Natural killer cell treated with Interleukin-12 subunit alpha and Interleukin-12 subunit beta and Interleukin-15 and Interleukin-18, amount 100 ng/mL, for 72 hours (primary cell): ENCODE measurements around the gene GNG2. TPM values are rescaled to one million over a fixed set of nuclear protein-coding genes. Genes with fewer than 3 reads are reported as not detected.
"Not testable (repeated sequence)": the region's sequence is repeated elsewhere in the genome, so short reads cannot be mapped to it uniquely, and the experiment has no call there.

Experiments used
- ATAC-seq, 2 donors: fragments of 150-1000 bp; cut with Tn5 transposase in 1 of 2; sonication (Bioruptor Pico), chemical (Tn5 transposase) in 1 of 2; 2 replicates each; pipeline ENCODE4 v1.10.0; 2021
- DNase-seq: peaks from one replicate; pipeline ENCODE4 v3.0.0; 2022; ENCODE audit warnings: low spot score
- H3K27ac Mint-ChIP-seq, 2 donors: 1 replicate in 1 of 2; 2 replicates in 1 of 2; pipeline ENCODE4 v1.8.0; 2022; ENCODE audit warnings: mixed read lengths in 2 of 2, mild to moderate bottlenecking in 1 of 2, moderate library complexity in 1 of 2
- H3K27me3 Mint-ChIP-seq, 2 donors: 1 replicate in 1 of 2; 2 replicates in 1 of 2; pipeline ENCODE4 v1.8.0; 2022; ENCODE audit warnings: mixed read lengths in 2 of 2
- H3K36me3 Mint-ChIP-seq: one replicate; pipeline ENCODE4 v1.8.0; 2022; ENCODE audit warnings: mixed read lengths
- H3K4me1 Mint-ChIP-seq, 2 donors: 1 replicate in 1 of 2; 2 replicates in 1 of 2; pipeline ENCODE4 v1.8.0; 2022; ENCODE audit warnings: low read depth in 2 of 2, mixed read lengths in 2 of 2, mild to moderate bottlenecking in 1 of 2
- H3K4me3 Mint-ChIP-seq: one replicate; pipeline ENCODE4 v1.8.0; 2022; ENCODE audit warnings: mixed read lengths
- H3K9me3 Mint-ChIP-seq: 2 replicates; pipeline ENCODE4 v1.8.0; 2022; ENCODE audit warnings: mixed read lengths
- total RNA-seq, 2 donors: library from RNA; stranded (reverse); gene quantifications; one replicate each; pipeline ENCODE4 v1.2.3, GENCODE V29; 2022

Gene GNG2
- total RNA-seq, 2 donors from 2014 or later: 293 to 495 TPM

GRCh38 chr14:51883232-51883631 lies 22.8 kb downstream of the GNG2 start:
- no peaks in the 10 kb centered on the region for H3K9me3 Mint-ChIP-seq
- peak overlapping the region; percentile 95 to 96 for H3K27ac Mint-ChIP-seq
- peak overlapping the region; percentile 93 for H3K4me3 Mint-ChIP-seq
- H3K27me3 Mint-ChIP-seq: no peaks in the 10 kb centered on the region
- no peak for ATAC-seq
- DNase-seq: no peak
- H3K36me3 Mint-ChIP-seq: peaks cover 41% of the 10 kb centered on the region
- H3K4me1 Mint-ChIP-seq: peaks cover 62 to 80% of the 10 kb centered on the region in 2 donors

GRCh38 chr14:51884086-51884927 lies 23.9 kb downstream of the GNG2 start:
- no peak for DNase-seq
- H3K4me3 Mint-ChIP-seq: peak overlapping the region; percentile 93
- ATAC-seq: peak; percentile 83 to 85
- peaks cover 2% of the 10 kb centered on the region for H3K9me3 Mint-ChIP-seq
- peak overlapping the region; percentile 95 to 96 for H3K27ac Mint-ChIP-seq
- H3K4me1 Mint-ChIP-seq: peaks cover 58 to 78% of the 10 kb centered on the region in 2 donors
- H3K36me3 Mint-ChIP-seq: peaks cover 38% of the 10 kb centered on the region
- H3K27me3 Mint-ChIP-seq: no peaks in the 10 kb centered on the region

GRCh38 chr14:51889851-51890250 lies 29.4 kb downstream of the GNG2 start:
- Mint-ChIP-seq H3K27me3 (no peaks in the 10 kb centered on the region), H3K4me1 (peaks cover 65 to 81% of the 10 kb centered on the region in 2 donors), H3K27ac (peak overlapping the region; percentile 77 to 96), H3K4me3 (peak overlapping the region; percentile 53), H3K9me3 (peaks cover 2% of the 10 kb centered on the region), H3K36me3 (peaks cover 42% of the 10 kb centered on the region)
- ATAC-seq (no peak), DNase-seq (no peak)

GRCh38 chr14:51894250-51894649 lies 33.8 kb downstream of the GNG2 start:
- ATAC-seq (no peak), DNase-seq (no peak)
- Mint-ChIP-seq H3K9me3 (peaks cover 7% of the 10 kb centered on the region), H3K36me3 (peaks cover 42% of the 10 kb centered on the region), H3K27ac (peak overlapping the region in 1 of 2 donors; percentile 48), H3K4me1 (peaks cover 67 to 77% of the 10 kb centered on the region in 2 donors), H3K27me3 (no peaks in the 10 kb centered on the region), H3K4me3 (no peak overlapping the region)

- peak overlapping the region; percentile 30 to 66 for H3K27ac Mint-ChIP-seq
- no peak for DNase-seq
- no peak overlapping the region for H3K4me3 Mint-ChIP-seq
- no peaks in the 10 kb centered on the region for H3K27me3 Mint-ChIP-seq
- H3K36me3 Mint-ChIP-seq: peaks cover 35% of the 10 kb centered on the region
- no peak for ATAC-seq
- peaks cover 7% of the 10 kb centered on the region for H3K9me3 Mint-ChIP-seq
- peaks cover 60 to 79% of the 10 kb centered on the region in 2 donors for H3K4me1 Mint-ChIP-seq
These were observed 35.0 kb downstream of the GNG2 start for GRCh38 chr14:51895375-51895774.

- H3K9me3 Mint-ChIP-seq: peaks cover 7% of the 10 kb centered on the region
- H3K27ac Mint-ChIP-seq: peak overlapping the region; percentile 30 to 83
- no peaks in the 10 kb centered on the region for H3K27me3 Mint-ChIP-seq
- ATAC-seq (no peak), DNase-seq (no peak)
- H3K36me3 Mint-ChIP-seq: peaks cover 26% of the 10 kb centered on the region
- H3K4me1 Mint-ChIP-seq: peaks cover 55 to 67% of the 10 kb centered on the region in 2 donors
- H3K4me3 Mint-ChIP-seq: peak overlapping the region; percentile 34
These were observed 37.5 kb downstream of the GNG2 start for GRCh38 chr14:51897791-51898355.

- Mint-ChIP-seq H3K27me3 (no peaks in the 10 kb centered on the region), H3K36me3 (peaks cover 42% of the 10 kb centered on the region), H3K9me3 (peaks cover 15% of the 10 kb centered on the region), H3K27ac (peak overlapping the region in 1 of 2 donors; percentile 45), H3K4me3 (no peak overlapping the region), H3K4me1 (peaks cover 53 to 78% of the 10 kb centered on the region in 2 donors)
- no peak for DNase-seq
- no peak for ATAC-seq
These were observed 41.1 kb downstream of the GNG2 start for GRCh38 chr14:51901475-51902024.

GRCh38 chr14:51905656-51906121 lies 45.3 kb downstream of the GNG2 start:
- H3K4me3 Mint-ChIP-seq: peak overlapping the region; percentile 72
- peak; percentile 88 to 92 for ATAC-seq
- H3K36me3 Mint-ChIP-seq: peaks cover 55% of the 10 kb centered on the region
- H3K27ac Mint-ChIP-seq: peak overlapping the region; percentile 81 to 87
- DNase-seq: peak; percentile 85
- not testable (repeated sequence) for H3K27me3 Mint-ChIP-seq
- H3K9me3 Mint-ChIP-seq: peaks cover 16% of the 10 kb centered on the region
- H3K4me1 Mint-ChIP-seq: peaks cover 54 to 69% of the 10 kb centered on the region in 2 donors

- peak; percentile 73 to 82 for ATAC-seq
- H3K4me3 Mint-ChIP-seq: peak overlapping the region; percentile 73
- peaks cover 63 to 87% of the 10 kb centered on the region in 2 donors for H3K4me1 Mint-ChIP-seq
These were observed 47.7 kb downstream of the GNG2 start for GRCh38 chr14:51908086-51908485.

GRCh38 chr14:51912112-51912786 lies 51.8 kb downstream of the GNG2 start:
- no peaks in the 10 kb centered on the region for H3K27me3 Mint-ChIP-seq
- ATAC-seq (no peak), DNase-seq (no peak)
- peak overlapping the region; percentile 79 to 87 for H3K27ac Mint-ChIP-seq
- peaks cover 77 to 94% of the 10 kb centered on the region in 2 donors for H3K4me1 Mint-ChIP-seq
- peaks cover 50% of the 10 kb centered on the region for H3K36me3 Mint-ChIP-seq
- peak overlapping the region; percentile 47 for H3K4me3 Mint-ChIP-seq
- peaks cover 3% of the 10 kb centered on the region for H3K9me3 Mint-ChIP-seq

More at GRCh38 chr14:51908086-51908485, 47.7 kb downstream of the GNG2 start:
- peaks cover 63% of the 10 kb centered on the region for H3K36me3 Mint-ChIP-seq
- H3K27ac Mint-ChIP-seq: peak overlapping the region; percentile 81 to 87
- no peaks in the 10 kb centered on the region for H3K27me3 Mint-ChIP-seq
- peaks cover 16% of the 10 kb centered on the region for H3K9me3 Mint-ChIP-seq
- DNase-seq: no peak

GRCh38 chr14:51914310-51914709 lies 53.9 kb downstream of the GNG2 start:
- Mint-ChIP-seq H3K36me3 (peaks cover 36% of the 10 kb centered on the region), H3K27me3 (no peaks in the 10 kb centered on the region)
- no peak for ATAC-seq

GRCh38 chr14:51917193-51917592 lies 56.8 kb downstream of the GNG2 start:
- no peaks in the 10 kb centered on the region for H3K9me3 Mint-ChIP-seq
- H3K4me3 Mint-ChIP-seq: no peak overlapping the region
- peak overlapping the region; percentile 79 to 87 for H3K27ac Mint-ChIP-seq
- DNase-seq (no peak), ATAC-seq (no peak)
- H3K36me3 Mint-ChIP-seq: peaks cover 20% of the 10 kb centered on the region
- peaks cover 63 to 77% of the 10 kb centered on the region in 2 donors for H3K4me1 Mint-ChIP-seq
- H3K27me3 Mint-ChIP-seq: no peaks in the 10 kb centered on the region

More at GRCh38 chr14:51914310-51914709, 53.9 kb downstream of the GNG2 start:
- peak overlapping the region; percentile 25 for H3K4me3 Mint-ChIP-seq
- H3K27ac Mint-ChIP-seq: peak overlapping the region; percentile 79 to 87
- DNase-seq: no peak
- H3K9me3 Mint-ChIP-seq: peaks cover under 1% of the 10 kb centered on the region
- H3K4me1 Mint-ChIP-seq: peaks cover 65 to 82% of the 10 kb centered on the region in 2 donors

GRCh38 chr14:51921026-51921425 lies 60.6 kb downstream of the GNG2 start:
- peaks cover 17% of the 10 kb centered on the region for H3K36me3 Mint-ChIP-seq
- peaks cover 56 to 58% of the 10 kb centered on the region in 2 donors for H3K4me1 Mint-ChIP-seq
- no peak for ATAC-seq
- H3K9me3 Mint-ChIP-seq: no peaks in the 10 kb centered on the region
- no peak for DNase-seq
- H3K27me3 Mint-ChIP-seq: no peaks in the 10 kb centered on the region
- no peak overlapping the region for H3K4me3 Mint-ChIP-seq
- H3K27ac Mint-ChIP-seq: peak overlapping the region; percentile 81 to 87
